A549 (cell line): ENCODE measurements around the gene PIM1. TPM values are rescaled to one million over a fixed set of nuclear protein-coding genes. Genes with fewer than 3 reads are reported as not detected.
A peak's percentile ranks its signal among the peaks of the same experiment; 100 is the strongest.

Experiments used
- ATAC-seq, 2 experiments: fragments of 200-7000 bp in 1 of 2; fragments of >200 bp in 1 of 2; cut with Nextera tagmentation in 1 of 2; cut with Tn5 transposase in 1 of 2; 3 replicates each; pipeline versions ENCODE4 v1.8.0 to v1.9.1; 2018 to 2020; ENCODE audit warnings: mild to moderate bottlenecking in 1 of 2, moderate library complexity in 1 of 2
- CTCF ChIA-PET: fragments of 300-600 bp; sonication (Branson Sonifier 250); formaldehyde crosslinking; extraction: SDS; loops from one replicate; lab custom pipeline; 2021; ENCODE audit warnings: antibody characterized with exemption, inconsistent platforms; lab: Yijun Ruan, JAX
- POLR2A ChIA-PET: fragments of 350-600 bp; formaldehyde crosslinking; extraction: SDS; loops from one replicate; lab custom pipeline; 2021; ENCODE audit warnings: antibody characterized with exemption, inconsistent platforms; lab: Yijun Ruan, JAX
- DNase-seq, 2 experiments: peaks; one replicate each; pipeline versions ENCODE4 v3.0.0 to v3.0.0-alpha.2; 2011 to 2016; ENCODE audit warnings: low read depth in 1 of 2, low spot score in 1 of 2
- FAIRE-seq: peaks from 2 replicates; lab custom pipeline; 2011; peaks lifted over from hg19 to GRCh38; lab: Jason Lieb, UNC
- H3K27ac ChIP-seq, 2 experiments: fragments of >200 bp; sonication (Bioruptor Twin); formaldehyde crosslinking; 3 replicates each; pipeline ENCODE4 v1.5.1; 2016 to 2017
- H3K4me1 ChIP-seq: fragments of >200 bp; sonication (Bioruptor Twin); formaldehyde crosslinking; 3 replicates; pipeline ENCODE4 v1.6.1; 2016
- H3K4me2 ChIP-seq: fragments of >200 bp; sonication (Bioruptor Twin); formaldehyde crosslinking; 3 replicates; pipeline ENCODE4 v1.6.1; 2016
- H3K4me3 ChIP-seq: fragments of >200 bp; sonication (Bioruptor Twin); formaldehyde crosslinking; 3 replicates; pipeline ENCODE4 v1.5.1; 2016
- H3K9me3 ChIP-seq: fragments of >200 bp; sonication (Bioruptor Twin); formaldehyde crosslinking; 3 replicates; pipeline ENCODE4 v1.6.1; 2016
- BCL3 ChIP-seq: fragments of >200 bp; sonication (Bioruptor Twin); formaldehyde crosslinking; IDR thresholded peaks from 3 replicates; pipeline ENCODE4 v1.6.1; 2016
- CBX8 ChIP-seq: fragments of 200-600 bp; sonication (generic); IDR thresholded peaks from 2 replicates; pipeline ENCODE4 v1.6.1; 2016
- CEBPB ChIP-seq, 2 experiments: fragments of >200 bp in 1 of 2; sonication (Bioruptor Twin) in 1 of 2; formaldehyde crosslinking in 1 of 2; IDR thresholded peaks; 2 replicates each; pipeline ENCODE4 v1.6.1; 2012 to 2016
- CHD4 ChIP-seq: fragments of 200-600 bp; sonication (generic); IDR thresholded peaks from 2 replicates; pipeline ENCODE4 v1.6.1; 2016; ENCODE audit warnings: antibody characterized with exemption, mild to moderate bottlenecking, borderline replicate concordance
- CTCF ChIP-seq: fragments of >200 bp; sonication (Bioruptor Twin); formaldehyde crosslinking; IDR thresholded peaks from 3 replicates; pipeline ENCODE4 v1.5.1; 2016
- EHMT2 ChIP-seq: fragments of 200-600 bp; sonication (generic); IDR thresholded peaks from 2 replicates; pipeline ENCODE4 v1.6.1; 2016; ENCODE audit warnings: antibody characterized with exemption, low read depth, mild to moderate bottlenecking, moderate library complexity
- EP300 ChIP-seq, 2 experiments: fragments of >200 bp; sonication (Bioruptor Twin); formaldehyde crosslinking; IDR thresholded peaks; 2 replicates in 1 of 2; 3 replicates in 1 of 2; pipeline ENCODE4 v1.6.1; 2016 to 2017
- FOSB ChIP-seq: fragments of 250-450 bp; sonication (Bioruptor Pico); IDR thresholded peaks from 2 replicates; pipeline ENCODE4 v1.5.0; 2020; ENCODE audit warnings: mild to moderate bottlenecking, moderate library complexity
- FOXS1 ChIP-seq: fragments of 250-450 bp; sonication (Bioruptor Pico); IDR thresholded peaks from 2 replicates; pipeline ENCODE4 v1.5.0; 2020; ENCODE audit warnings: mild to moderate bottlenecking, moderate library complexity
- GATA3 ChIP-seq: IDR thresholded peaks from 2 replicates; pipeline ENCODE4 v1.6.1; 2012; ENCODE audit warnings: borderline replicate concordance
- HDAC2 ChIP-seq: fragments of 200-600 bp; sonication (generic); IDR thresholded peaks from 2 replicates; pipeline ENCODE4 v1.6.1; 2016
- HOXA7 ChIP-seq: fragments of 250-450 bp; sonication (Bioruptor Pico); IDR thresholded peaks from 2 replicates; pipeline ENCODE4 v1.5.0; 2020; ENCODE audit warnings: mild to moderate bottlenecking, moderate library complexity
- MAZ ChIP-seq: fragments of 150-350 bp; IDR thresholded peaks from 2 replicates; pipeline ENCODE4 v1.6.1; 2014; ENCODE audit warnings: antibody characterized with exemption, low read depth, low read length, borderline replicate concordance
- NPAS2 ChIP-seq: fragments of 250-450 bp; sonication (Bioruptor Pico); IDR thresholded peaks from 2 replicates; pipeline ENCODE4 v1.8.0; 2022; ENCODE audit warnings: mild to moderate bottlenecking, moderate library complexity, borderline replicate concordance
- PBX3 ChIP-seq: IDR thresholded peaks from 2 replicates; pipeline ENCODE4 v1.6.1; 2012
- POLR2A ChIP-seq: IDR thresholded peaks from 2 replicates; pipeline ENCODE4 v1.6.1; 2012; ENCODE audit warnings: mild to moderate bottlenecking, low read length
- POLR2AphosphoS2 ChIP-seq: conservative IDR thresholded peaks from 2 replicates; pipeline ENCODE4 v1.6.1; 2012; ENCODE audit warnings: low read length, improper control_type of control experiment, inconsistent platforms
- RAD21 ChIP-seq, 2 experiments: fragments of >200 bp in 1 of 2; sonication (Bioruptor Twin) in 1 of 2; formaldehyde crosslinking in 1 of 2; IDR thresholded peaks in 1 of 2; conservative IDR thresholded peaks in 1 of 2; 2 replicates in 1 of 2; 3 replicates in 1 of 2; pipeline ENCODE4 v1.6.1; 2012 to 2018; ENCODE audit warnings: inconsistent platforms in 1 of 2
- RARB ChIP-seq: fragments of 250-450 bp; sonication (Bioruptor Pico); IDR thresholded peaks from 2 replicates; pipeline ENCODE4 v1.8.0; 2021; ENCODE audit warnings: mild to moderate bottlenecking, moderate library complexity
- TFCP2L1 ChIP-seq: fragments of 250-450 bp; sonication (Bioruptor Pico); IDR thresholded peaks from 2 replicates; pipeline ENCODE4 v1.5.0; 2021; ENCODE audit warnings: mild to moderate bottlenecking
- ZC3H11A ChIP-seq: fragments of 450-650 bp; IDR thresholded peaks from 2 replicates; pipeline ENCODE4 v1.6.1; 2014; ENCODE audit warnings: antibody characterized with exemption, mild to moderate bottlenecking
- ZFP36 ChIP-seq: fragments of 450-650 bp; IDR thresholded peaks from 2 replicates; pipeline ENCODE4 v1.6.1; 2014; ENCODE audit warnings: borderline replicate concordance; ENCODE audit not compliant: partially characterized antibody
- ZSCAN20 ChIP-seq: fragments of 250-450 bp; sonication (Bioruptor Pico); IDR thresholded peaks from 2 replicates; pipeline ENCODE4 v1.8.0; 2022; ENCODE audit warnings: mild to moderate bottlenecking, moderate library complexity
- WGBS: methylation state at CpG from one replicate; pipeline ENCODE4 v1.1.6; 2017; ENCODE audit errors: missing lambda C conversion rate; 5-methylcytosine and 5-hydroxymethylcytosine counted together
- polyA plus RNA-seq, 4 experiments: library from polyadenylated mRNA; depleted of rRNA in 3 of 4; stranded (reverse); fragments of >200 nt; fragmentation: RNase III in 1 of 4; extraction: RNeasy Plus Mini Kit Qiagen cat#74134 plus additional on column Dnase treatment in 1 of 4; gene quantifications; 2 replicates in 3 of 4; 3 replicates in 1 of 4; pipeline ENCODE4 v1.2.3, GENCODE V29; 2011 to 2017

Gene PIM1
- polyA plus RNA-seq, 2 of the 4 experiments (the other 2 are of a cell fraction): 15.4 to 19.0 TPM

- Histone ChIP-seq H3K4me1 (peaks cover 12% of the 10 kb centered on the region), H3K4me2 (no peak overlapping the region), H3K9me3 (no peaks in the 10 kb centered on the region), H3K27ac (no peak overlapping the region), H3K4me3 (no peak overlapping the region)
- FAIRE-seq (no peak), DNase-seq (no peak), ATAC-seq (no peak)
- WGBS: over 99% methylated on average over 4 of the region's 4 CpGs
- TF ChIP-seq RARB (CRISPR knock-in tag) (no peak), HOXA7 (CRISPR knock-in tag) (no peak)
- CTCF ChIA-PET: interaction anchor here (0.5 to 1.6 kb wide), 3 partner anchors 9 to 738 kb away, joined by 3 to 4 read pairs (median 3); no protein-coding TSS in a partner anchor
- POLR2A ChIA-PET: no interaction called here
These were observed 48.4 kb upstream of the PIM1 start for GRCh38 chr6:37121556-37121955.

- peaks cover 25% of the 10 kb centered on the region for H3K4me1 ChIP-seq
- ATAC-seq: no peak
- no peak overlapping the region for H3K4me3 ChIP-seq
- POLR2A ChIA-PET: no interaction called here
- H3K9me3 ChIP-seq: no peaks in the 10 kb centered on the region
- no peak overlapping the region for H3K4me2 ChIP-seq
- CTCF ChIA-PET: no interaction called here
- FAIRE-seq: no peak
- 96% methylated on average over 5 of the region's 5 CpGs for WGBS
- no peak for DNase-seq
- H3K27ac ChIP-seq: 0 out of 6 replicates have a peak overlapping the region, but pooled peaks of 1 of the 2 experiments have one; percentile 25
- TF ChIP-seq HDAC2 (no peak), POLR2A (no peak), RAD21 (conservative IDR thresholded peaks at IDR 0.05 in 1 of 2, IDR thresholded peaks at IDR 0.05 in 1 of 2) (no peak), EP300 (IDR thresholded peaks at IDR 0.05) (no peak), FOSB (CRISPR knock-in tag) (no peak), EHMT2 (no peak), ZC3H11A (no peak), GATA3 (no peak), PBX3 (no peak)
These were observed 47.1 kb upstream of the PIM1 start for GRCh38 chr6:37122861-37123260.

- WGBS: 95% methylated on average over 13 of the region's 15 CpGs
- Histone ChIP-seq H3K27ac (peak overlapping the region; percentile 24 to 72; a peak in 3 of 6 replicates), H3K4me1 (peaks cover 38% of the 10 kb centered on the region), H3K9me3 (no peaks in the 10 kb centered on the region), H3K4me2 (no peak overlapping the region), H3K4me3 (no peak overlapping the region)
- peak in 1 of 2 experiments; percentile 33; a peak in 2 of 6 replicates for ATAC-seq
- TF ChIP-seq ZFP36: no peak
- CTCF ChIA-PET: interaction anchor here (0.6 to 2.9 kb wide), 3 partner anchors 28 to 72 kb away, joined by 3 to 17 read pairs (median 3); no protein-coding TSS in a partner anchor
- POLR2A ChIA-PET: no interaction called here
- no peak for DNase-seq
- no peak for FAIRE-seq
These were observed 45.8 kb upstream of the PIM1 start for GRCh38 chr6:37123957-37124729.

- Histone ChIP-seq H3K4me2 (peak overlapping the region; percentile 72), H3K9me3 (no peaks in the 10 kb centered on the region), H3K4me3 (no peak overlapping the region), H3K4me1 (peaks cover 55% of the 10 kb centered on the region), H3K27ac (peak overlapping the region; percentile 76 to 93)
- FAIRE-seq: no peak
- ChIA-PET CTCF (interaction anchor here (0.5 to 2.9 kb wide), 4 partner anchors 25 to 74 kb away, joined by 3 to 17 read pairs (median 6); partner anchors contain the start of gene PIM1), POLR2A (interaction anchor here (1.0 kb wide), 1 partner anchor 45 kb away, joined by 3 read pairs; the partner anchor contains the start of gene PIM1)
- peak in 1 of 2 experiments; percentile 39; a peak in 3 of 6 replicates for ATAC-seq
- peak in 1 of 2 experiments; percentile 58 for DNase-seq
- WGBS: 38% methylated on average over 17 of the region's 20 CpGs
- TF ChIP-seq TFCP2L1 (CRISPR knock-in tag): no peak
- TF ChIP-seq CTCF: no peak
- TF ChIP-seq NPAS2 (CRISPR knock-in tag): no peak
- TF ChIP-seq CBX8: no peak
- no peak for TF ChIP-seq POLR2AphosphoS2
- no peak for TF ChIP-seq CEBPB (IDR thresholded peaks at IDR 0.05)
- no peak for TF ChIP-seq POLR2A
- no peak for TF ChIP-seq BCL3
- TF ChIP-seq MAZ: no peak
- no peak for TF ChIP-seq FOXS1 (CRISPR knock-in tag)
- no peak for TF ChIP-seq ZSCAN20 (CRISPR knock-in tag)
- TF ChIP-seq CHD4: no peak
- no peak for TF ChIP-seq RAD21 (conservative IDR thresholded peaks at IDR 0.05 in 1 of 2, IDR thresholded peaks at IDR 0.05 in 1 of 2)
- no peak for TF ChIP-seq PBX3
These were observed 44.0 kb upstream of the PIM1 start for GRCh38 chr6:37125774-37126492.
